T47D (cell line): Measurements from ENCODE around the gene COL4A2.
A peak's percentile ranks its signal among the peaks of the same experiment; 100 is the strongest.

Experiments
- DNase-seq, 2 experiments: peaks; one replicate each; pipeline versions ENCODE4 v3.0.0 to v3.0.0-alpha.2; 2011 to 2012; ENCODE audit warnings: low read depth in 1 of 2, low spot score in 1 of 2
- JUND ChIP-seq: IDR thresholded peaks from 2 replicates; pipeline ENCODE4 v1.6.1; 2012; ENCODE audit warnings: low read depth
- in situ Hi-C: cut with HindIII; loops from 2 replicates; pipeline ENCODE4 v1.10.0; 2016; ENCODE audit warnings: low sequenced_read_pairs, low pct_unique_long_range_greater_than_20kb

Gene COL4A2

DNA sequence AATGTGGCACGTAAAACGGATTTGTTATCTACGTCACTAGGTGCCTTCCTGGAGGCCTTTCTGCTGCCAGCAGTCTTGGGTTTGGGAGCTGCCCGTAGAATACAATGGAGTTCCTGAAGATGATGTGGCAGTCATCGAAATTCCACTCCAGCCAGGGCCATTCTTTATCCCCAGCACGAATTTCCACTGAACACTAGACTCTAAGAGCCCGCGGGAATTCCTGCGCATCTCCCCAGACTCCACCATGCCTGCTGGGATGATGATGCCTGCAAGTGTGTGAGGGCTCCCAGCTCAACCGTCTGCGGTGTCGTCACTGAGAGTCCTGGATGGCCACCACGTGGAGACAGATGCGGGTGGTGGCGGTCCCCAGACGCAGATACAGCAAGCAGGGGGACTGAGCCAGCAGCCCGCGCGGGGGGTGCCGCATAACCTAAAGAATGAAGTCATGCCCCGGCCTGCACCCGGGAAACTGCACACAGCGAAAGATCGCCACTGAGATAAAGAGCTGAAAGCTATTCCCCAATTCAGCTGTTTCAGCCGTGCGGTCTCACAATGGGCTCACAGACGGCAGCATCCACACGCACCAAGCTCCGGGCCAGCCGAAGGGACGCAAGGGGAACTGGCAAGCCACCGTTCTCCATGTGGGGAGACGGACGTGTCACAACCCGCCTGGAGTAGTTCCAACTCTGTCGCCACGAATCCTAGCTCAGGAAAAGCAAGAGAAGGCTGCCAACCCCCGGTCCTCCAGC, 41.2 kb upstream of the COL4A2 start:
- in situ Hi-C loops, result no loop called here

DNA sequence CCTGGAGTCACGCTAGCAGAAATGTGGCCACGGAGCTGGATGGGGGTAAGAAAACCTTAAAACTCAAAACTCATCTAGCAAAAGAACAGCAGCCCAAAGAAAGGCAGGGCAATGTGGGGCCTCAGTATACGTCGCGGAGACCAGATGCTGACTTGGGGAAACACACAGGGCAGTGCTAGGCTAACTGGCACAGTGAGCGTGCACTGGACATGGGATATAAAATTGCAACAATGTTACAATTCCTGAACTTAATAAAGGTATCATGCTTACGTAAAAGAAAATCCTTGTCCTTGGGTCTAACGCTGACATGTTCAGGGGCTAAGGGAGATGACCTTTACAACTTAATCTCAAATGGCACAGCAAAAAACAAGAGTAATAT, 40.7 kb upstream of the COL4A2 start:
- no peak for TF ChIP-seq JUND
- in situ Hi-C loops, result no loop called here
- DNase-seq, result no peak

More for the DNA sequence above, 41.2 kb upstream of the COL4A2 start:
- peak in 1 of 2 experiments; percentile 10 for DNase-seq
- TF ChIP-seq JUND, result no peak

DNA sequence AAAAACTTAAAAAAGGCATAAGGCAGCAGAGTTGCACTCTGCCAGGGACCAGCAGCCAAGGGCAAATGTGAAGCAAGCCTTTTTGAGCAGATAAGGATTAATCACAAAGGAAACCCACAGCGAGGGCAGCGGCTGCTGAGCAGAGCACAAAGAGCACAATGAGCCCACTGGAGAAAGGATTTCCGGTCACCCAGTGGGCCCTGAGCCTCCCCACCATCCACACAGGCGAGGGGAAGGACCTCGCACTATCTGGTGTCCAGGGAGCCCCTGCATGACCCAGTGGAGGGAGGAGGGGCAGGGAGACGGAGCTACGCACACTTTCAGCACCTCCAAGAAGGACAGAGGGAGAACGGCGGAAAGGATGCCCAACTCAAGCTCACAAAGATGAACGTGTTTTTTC, 40.1 kb upstream of the COL4A2 start:
- no peak for DNase-seq
- no peak for TF ChIP-seq JUND
- in situ Hi-C loops, result no loop called here

DNA sequence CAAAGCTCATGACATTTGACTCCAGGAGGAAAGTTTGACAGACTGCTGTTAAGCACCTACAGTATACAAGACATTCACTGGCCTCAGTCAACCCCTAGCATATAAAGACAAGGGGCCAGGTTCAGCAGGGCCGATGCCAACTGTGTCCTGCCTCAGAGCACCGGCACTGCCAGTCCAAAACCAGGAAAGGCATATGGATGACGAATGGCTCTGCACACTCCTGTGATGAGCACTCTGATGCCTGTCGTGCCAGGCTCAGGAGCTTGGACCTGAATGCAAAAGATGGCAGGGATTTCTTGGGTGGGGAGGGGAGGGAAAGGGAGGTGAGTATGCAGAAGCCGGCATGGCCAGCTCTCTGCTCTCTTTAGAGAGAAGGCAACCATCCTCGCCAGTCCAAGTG, 39.0 kb upstream of the COL4A2 start:
- DNase-seq, result no peak
- no peak for TF ChIP-seq JUND
- in situ Hi-C loops, result no loop called here

DNA sequence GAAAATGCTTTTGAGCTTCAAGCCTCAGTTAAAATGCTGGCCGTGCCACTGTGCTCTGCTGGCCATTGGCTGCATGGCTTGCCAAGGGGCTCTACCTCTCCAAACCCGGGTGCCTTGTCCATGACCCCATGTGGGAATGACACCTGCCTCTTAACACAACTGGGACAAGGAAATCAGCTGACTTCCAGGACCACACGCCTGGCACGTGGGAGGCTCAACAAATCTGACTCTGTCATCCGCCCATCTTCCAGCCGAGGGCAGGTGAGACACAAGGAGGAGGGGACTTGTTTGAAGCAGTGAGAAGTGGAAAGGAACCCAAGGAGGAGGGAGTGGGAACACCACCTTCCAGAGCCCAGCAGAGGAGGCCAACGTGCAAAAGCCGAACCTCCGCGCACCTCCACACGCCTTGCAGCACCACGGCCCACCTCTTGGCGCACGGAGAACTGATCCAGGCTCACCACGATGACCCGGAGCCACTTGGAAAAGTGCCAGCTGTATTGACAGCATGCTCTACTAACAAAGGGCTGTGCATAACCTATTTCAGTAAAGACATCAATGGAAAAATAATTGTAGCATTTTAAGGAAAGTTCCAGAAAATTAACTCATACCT, 38.4 kb upstream of the COL4A2 start:
- in situ Hi-C loops, result no loop called here
- no peak for TF ChIP-seq JUND
- DNase-seq, result no peak

DNA sequence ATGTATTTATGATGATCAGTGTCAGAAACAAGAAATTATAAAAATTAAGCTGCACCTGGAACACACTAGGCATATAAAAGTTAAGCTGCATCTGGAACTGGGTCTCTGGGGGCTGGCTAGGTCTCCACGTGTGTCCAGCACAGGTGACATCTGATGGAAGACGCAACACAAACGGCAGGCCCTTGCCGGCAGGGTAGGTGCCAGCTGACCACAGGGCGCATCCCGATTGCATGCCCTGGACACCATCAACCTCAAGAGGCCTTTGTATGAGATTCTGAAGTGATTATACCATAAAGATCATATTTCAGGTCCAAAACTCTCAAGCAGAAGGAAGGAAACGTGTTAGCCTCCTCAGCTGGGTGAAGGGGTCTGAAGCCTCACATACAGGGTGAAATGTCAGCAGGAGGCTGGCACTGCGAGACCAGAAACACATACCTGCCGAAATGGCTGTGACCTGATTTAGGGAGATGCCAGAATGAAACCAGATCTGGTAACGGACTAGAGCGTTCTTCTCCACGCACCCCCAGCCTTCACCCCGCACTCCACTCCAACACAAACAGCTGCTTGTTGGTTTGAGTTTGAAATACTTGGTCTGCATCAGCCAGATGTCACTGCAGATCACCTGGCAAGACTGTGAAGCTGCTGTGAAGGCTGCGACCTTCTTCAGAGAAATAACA, 37.4 kb upstream of the COL4A2 start:
- DNase-seq, result no peak
- in situ Hi-C loops, result no loop called here
- no peak for TF ChIP-seq JUND

DNA sequence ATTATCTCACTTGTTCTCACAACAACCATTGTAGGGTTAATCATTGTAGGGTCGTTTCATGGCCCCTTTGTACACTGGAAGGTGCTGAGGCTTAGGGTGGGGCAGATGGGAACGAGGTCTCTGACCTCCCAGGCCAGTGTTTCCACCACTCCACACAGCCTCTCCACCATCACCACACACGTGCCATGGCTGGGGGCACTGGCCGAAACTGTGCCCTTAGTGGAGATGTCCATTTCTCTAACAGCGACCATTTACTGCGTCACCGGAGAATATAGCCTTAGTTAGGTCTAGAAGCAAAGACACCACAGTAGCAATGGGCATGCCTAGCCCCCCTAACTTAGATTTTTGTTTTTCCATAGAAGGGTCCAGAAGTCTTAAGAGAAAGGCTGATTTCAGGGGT, 36.6 kb upstream of the COL4A2 start:
- no peak for TF ChIP-seq JUND
- DNase-seq, result no peak
- in situ Hi-C loops, result no loop called here

DNA sequence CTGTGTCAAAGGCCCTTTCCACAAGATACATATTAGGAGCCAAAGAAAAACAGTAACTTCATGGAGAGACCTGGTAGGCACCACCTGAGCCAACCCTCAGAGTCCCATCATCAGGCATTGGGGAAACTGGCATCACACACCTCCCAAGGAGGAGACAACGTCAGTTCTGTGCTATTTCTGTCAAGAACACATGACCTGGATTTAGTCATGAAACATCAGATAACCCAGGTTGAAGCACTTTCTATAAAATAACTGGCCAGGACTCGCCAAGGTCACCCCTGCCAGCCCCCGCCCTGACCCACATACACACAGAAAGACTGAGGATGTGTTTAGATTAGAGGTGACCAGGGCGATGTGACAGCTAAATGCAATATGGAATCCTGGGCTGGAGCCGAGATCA, 35.8 kb upstream of the COL4A2 start:
- in situ Hi-C loops, result no loop called here
- no peak for TF ChIP-seq JUND
- no peak for DNase-seq

DNA sequence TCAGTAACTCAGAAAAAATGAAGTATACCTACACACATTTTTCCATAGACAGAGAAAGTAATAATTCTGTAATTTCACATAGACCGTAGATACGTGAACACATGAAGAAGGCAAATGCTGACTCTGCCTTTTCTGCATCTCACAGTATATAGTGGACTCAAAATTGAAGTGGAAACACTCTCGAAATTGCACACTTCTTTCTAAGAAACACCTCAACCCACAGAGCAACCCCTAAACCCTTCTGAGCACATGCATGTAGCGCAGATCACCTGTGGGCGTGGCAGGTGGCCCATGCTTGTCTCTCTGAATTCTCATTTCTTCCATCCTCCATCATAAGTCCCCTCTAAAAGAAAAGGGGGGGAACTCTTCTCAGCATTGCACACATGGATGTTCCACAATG, 34.9 kb upstream of the COL4A2 start:
- DNase-seq, result no peak
- no peak for TF ChIP-seq JUND
- in situ Hi-C loops, result no loop called here

DNA sequence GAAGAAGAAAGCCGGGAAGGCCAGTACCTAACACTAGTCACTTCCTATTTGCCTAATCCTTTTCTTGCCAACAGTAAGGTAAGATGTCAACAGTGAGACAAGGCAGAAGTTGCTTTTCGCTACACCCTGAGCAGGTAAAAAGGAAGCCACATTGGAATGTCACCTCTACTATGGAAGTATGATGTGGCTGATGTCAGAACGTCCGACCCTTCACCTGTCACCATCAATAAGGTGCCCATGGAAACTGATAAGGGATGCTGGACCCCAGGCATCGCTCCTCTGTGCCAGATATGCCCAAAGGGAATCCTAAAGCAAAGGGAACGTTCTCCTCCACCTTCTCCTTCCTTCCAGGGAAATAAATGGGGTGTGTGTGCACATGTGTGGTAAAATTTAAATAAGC, 34.4 kb upstream of the COL4A2 start:
- in situ Hi-C loops, result no loop called here
- TF ChIP-seq JUND, result no peak
- DNase-seq, result no peak

DNA sequence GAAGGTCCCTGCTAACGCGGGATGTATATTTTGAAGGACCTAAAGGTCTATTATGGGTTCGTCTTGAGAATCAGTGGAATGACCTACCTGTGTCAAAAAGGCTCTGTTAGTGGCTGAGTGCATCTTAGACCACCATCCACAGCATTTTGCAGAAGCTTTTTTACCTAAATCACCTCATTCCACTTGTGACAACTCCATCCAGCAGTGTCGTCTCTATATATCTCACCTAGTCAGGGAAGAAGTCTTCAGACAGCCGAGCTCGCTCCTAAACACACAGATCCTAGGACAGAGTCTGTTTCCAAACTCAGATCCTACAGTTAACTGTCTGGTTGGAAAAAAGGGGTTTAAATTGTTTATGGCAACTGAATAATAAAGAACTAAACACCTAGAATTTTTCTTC, 33.8 kb upstream of the COL4A2 start:
- in situ Hi-C loops, result no loop called here
- DNase-seq, result no peak
- TF ChIP-seq JUND, result no peak

DNA sequence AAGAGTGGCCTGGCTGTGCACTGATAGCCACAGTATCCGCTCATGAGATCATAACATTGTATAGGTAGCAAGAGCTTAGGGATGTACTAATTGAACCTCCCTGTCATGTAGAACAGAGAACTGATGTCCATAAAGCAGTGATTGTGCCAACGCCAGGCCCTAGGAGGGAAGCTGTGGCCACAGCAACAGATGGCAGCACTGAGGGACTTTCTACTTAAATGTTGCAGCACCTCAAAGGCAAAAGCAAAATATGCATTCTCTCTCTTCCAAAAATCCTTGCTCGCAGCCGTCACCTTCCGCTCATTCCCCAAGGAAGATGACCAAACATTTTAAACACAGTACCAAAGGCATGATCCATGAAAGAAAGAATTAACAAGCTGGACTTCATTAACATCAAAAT, 32.4 kb upstream of the COL4A2 start:
- in situ Hi-C loops, result no loop called here
- no peak for TF ChIP-seq JUND
- peak in 1 of 2 experiments; percentile 44 for DNase-seq

DNA sequence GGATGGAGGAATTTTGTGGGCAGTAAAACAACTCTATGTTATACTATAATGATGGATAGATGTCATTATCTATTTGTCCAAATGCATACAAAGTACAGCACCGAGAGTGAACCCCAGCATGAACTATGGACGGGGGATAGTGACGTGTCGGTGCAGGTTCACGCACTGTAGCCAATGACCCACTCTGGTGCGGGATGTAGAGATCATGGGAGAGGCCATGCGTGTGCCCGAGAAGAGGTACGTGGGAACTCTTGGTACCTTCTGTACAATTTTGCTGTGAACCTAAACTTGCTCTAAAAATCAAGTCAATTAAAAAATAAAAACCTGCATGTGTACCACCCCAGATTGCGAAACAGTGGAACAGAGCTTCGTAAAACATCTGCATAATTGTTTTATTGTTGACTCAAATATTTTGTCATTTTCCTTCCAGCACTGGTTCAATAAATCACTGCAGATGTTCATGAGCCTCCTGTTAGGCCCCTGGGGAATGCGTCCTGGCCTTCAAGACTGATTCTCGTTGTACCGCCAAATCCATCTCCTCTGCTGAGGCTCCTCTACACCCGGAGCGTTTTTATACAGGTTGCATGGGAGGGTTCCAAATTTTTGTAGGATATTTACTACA, 31.0 kb upstream of the COL4A2 start:
- no peak for DNase-seq

More for the DNA sequence above, 31.0 kb upstream of the COL4A2 start:
- TF ChIP-seq JUND, result no peak
- in situ Hi-C loops, result no loop called here
